GM10266 (cell line): Measurements from ENCODE around the gene IL17REL.

Experiments
- DNase-seq: peaks from one replicate; pipeline ENCODE4 v3.0.0; 2012; ENCODE audit errors: extremely low spot score
- CTCF ChIP-seq: IDR thresholded peaks from 2 replicates; pipeline ENCODE4 v1.5.1; 2012; ENCODE audit warnings: mild to moderate bottlenecking, low read depth; ENCODE audit not compliant: control insufficient read depth, insufficient read depth; ENCODE audit errors: missing control alignments

IL17REL gene

GRCh38 chr22:50044485-50045118 is 32.0 kb upstream of the IL17REL start:
- no peak for DNase-seq

GRCh38 chr22:50041361-50042065 is 28.9 kb upstream of the IL17REL start:
- DNase-seq: no peak
- TF ChIP-seq CTCF: no peak

More at GRCh38 chr22:50044485-50045118, 32.0 kb upstream of the IL17REL start:
- no peak for TF ChIP-seq CTCF

GRCh38 chr22:50040717-50041116 is 28.2 kb upstream of the IL17REL start:
- no peak for DNase-seq
- no peak for TF ChIP-seq CTCF

GRCh38 chr22:50039669-50040443 is 27.3 kb upstream of the IL17REL start:
- TF ChIP-seq CTCF: no peak

GRCh38 chr22:50035976-50036724 is 23.6 kb upstream of the IL17REL start:
- no peak for TF ChIP-seq CTCF
- DNase-seq: no peak

More at GRCh38 chr22:50039669-50040443, 27.3 kb upstream of the IL17REL start:
- DNase-seq: no peak

- TF ChIP-seq CTCF: no peak
- no peak for DNase-seq
Observed at GRCh38 chr22:50035131-50035881, 22.7 kb upstream of the IL17REL start.
